ENCODE results near the gene TSPAN1.

Gene TSPAN1

GRCh38 chr1:46174448-46175231 is at the start of gene TSPAN1:
TSS of gene TSPAN1 (plus strand) at chr1:46175087. CDS start at chr1:46181108, 6,021 bp downstream.
- no peak for DNase-seq (ENCODE audit: low spot score)

DNA sequence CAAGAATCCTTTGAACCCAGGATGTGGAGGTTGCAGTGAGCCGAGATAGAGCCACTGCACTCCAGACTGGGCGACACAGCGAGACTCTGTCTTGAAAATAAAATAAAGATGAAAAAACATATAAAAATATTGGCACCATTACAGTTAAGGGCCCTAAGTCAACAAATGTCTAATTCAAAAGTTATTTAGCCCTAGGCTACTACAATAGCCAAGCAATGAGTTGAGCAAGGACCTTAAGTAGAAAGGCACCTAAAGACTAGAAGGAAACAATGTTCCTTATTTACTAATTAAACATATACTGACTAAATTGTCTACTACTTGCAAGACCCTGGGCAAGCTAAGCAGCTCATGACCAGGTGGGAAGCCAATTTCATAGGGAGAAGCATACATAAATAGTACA is 46.5 kb upstream of the TSPAN1 start:
- DNase-seq (ENCODE audit: low spot score): no peak

DNA sequence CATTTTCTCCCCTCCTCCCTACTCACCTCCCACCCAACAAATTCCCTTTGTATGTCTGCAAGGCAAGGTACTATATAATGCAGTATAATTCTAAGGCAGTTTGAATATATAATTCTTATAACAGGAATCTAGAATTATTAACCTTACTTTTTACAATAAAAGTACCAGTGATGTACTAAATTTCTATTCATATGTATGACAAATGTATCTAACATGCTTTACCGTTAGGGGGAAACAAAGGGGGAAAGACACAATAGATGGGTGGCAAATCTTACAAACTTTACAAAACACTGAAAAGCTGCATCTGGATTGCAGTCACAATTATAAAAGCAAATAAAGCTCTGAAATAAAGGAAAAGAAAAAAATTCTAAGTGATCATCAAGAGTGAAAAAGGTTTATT is 44.8 kb upstream of the TSPAN1 start:
- DNase-seq (ENCODE audit: low spot score): no peak

GRCh38 chr1:46130606-46131005 is 44.3 kb upstream of the TSPAN1 start:
- DNase-seq (ENCODE audit: low spot score): no peak

DNA sequence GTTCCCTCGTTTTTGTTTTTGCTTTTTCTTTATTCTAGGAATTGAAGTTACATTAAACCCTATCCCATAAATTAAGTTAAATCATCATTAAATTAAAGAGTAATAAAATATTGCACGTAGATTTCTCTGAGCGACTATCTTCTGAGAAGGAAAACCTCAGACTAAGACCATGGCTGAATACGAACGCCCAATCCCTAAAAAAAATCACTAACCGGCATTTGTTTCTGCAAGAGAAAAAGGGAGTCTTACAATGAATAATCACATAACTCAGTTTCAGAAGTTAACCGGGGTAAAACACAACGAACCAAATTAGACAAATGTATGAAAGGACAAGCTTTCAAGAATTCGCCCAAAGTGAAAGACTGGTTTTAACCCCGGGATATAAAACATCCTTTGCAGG is 43.8 kb upstream of the TSPAN1 start:
- no peak for DNase-seq (ENCODE audit: low spot score)

DNA sequence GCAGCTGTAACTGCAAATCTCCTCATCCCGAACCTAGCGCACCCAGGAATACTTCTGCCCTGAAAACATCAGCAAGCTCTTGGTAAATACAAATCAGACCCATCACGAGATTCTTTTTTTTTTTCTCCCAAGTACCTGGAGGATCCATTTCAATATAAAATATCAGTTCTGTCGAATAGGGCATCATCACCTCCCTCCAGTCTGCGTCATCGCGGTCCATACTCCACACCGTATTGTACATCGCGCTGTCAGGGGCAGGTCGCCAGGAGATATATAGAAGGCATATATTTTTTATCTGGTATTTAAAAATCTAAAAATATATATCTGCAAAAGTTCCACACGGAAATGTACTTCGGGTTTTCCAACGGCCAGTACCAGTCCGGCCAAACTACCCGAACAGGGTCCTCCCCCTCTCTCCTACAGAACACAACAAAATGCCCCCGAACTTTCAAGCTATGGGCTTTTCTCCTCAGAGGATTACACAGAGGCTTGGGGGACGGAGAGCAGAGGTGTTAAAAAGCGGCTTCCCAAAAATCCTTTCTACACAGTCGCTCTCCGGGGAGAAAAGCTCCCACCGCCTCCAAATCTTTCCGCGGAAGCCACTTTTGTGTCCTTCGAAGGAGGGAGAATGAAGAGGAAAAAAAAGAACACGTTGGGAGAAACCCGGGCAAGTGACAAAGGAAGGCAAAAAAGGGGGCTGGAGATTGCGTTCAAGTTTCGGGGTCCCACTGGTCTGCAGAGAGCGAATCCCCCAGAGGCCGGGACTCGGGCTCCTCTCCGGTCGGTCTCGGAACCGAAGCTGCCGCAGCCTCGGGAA is 43.0 kb upstream of the TSPAN1 start:
- DNase-seq (ENCODE audit: low spot score): peak; percentile 17

GRCh38 chr1:46132529-46133180 is 42.2 kb upstream of the TSPAN1 start, which contains the start of gene PIK3R3:
TSS of gene PIK3R3 (minus strand) at chr1:46132629. CDS start at chr1:46131952, 677 bp downstream.
- DNase-seq (ENCODE audit: low spot score): peak; percentile 95

DNA sequence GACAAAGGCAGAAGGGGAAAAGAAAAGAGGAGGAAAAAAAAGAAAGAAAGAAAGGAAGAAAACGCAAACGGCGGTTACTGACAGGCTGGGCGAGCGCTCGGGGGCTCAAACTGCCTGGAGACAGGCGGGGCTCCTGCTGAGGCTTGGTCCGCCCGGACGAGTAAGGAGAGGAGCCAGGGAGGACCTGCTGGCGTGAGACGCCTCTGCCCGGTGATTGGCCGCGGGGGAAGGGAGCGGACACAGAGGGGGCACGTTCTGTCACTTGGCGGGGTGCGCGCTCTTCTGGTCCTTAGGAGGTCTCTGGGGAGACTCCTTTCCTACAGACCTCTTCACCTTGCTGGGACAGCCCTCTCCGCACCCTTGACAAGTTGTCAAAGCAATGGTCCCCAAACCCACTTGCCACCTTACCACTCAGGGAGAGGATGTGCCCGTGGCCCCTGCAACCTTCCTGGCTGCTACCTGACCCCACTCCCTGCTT is 41.7 kb upstream of the TSPAN1 start:
- no peak for DNase-seq (ENCODE audit: low spot score)

DNA sequence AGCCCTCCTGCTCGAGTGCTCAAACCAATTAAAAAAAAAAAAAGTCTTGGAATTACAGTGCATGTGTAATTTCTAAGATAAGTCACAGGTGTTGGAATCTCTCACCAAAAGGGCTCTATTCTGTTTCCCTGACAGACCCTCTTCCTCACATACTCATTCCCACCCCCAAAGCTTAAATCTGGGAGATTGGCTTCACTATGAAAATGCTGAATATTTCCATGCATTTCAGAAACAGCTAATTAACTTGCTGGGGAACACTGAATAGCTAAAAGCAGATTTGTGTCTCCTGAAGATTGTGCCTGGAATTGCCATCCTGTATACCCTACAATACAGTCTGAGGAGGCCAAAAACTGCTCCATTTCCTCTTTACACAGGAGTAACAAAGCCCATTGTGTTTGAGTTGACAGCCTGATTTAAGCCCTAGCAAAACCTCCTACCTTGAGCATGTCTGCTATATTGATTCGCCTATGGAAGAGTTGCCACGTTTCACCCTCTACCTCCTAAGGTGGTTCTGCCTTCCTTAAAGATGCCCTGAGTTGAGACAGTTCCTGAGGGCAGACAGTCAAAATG is 41.0 kb upstream of the TSPAN1 start:
- no peak for DNase-seq (ENCODE audit: low spot score)

DNA sequence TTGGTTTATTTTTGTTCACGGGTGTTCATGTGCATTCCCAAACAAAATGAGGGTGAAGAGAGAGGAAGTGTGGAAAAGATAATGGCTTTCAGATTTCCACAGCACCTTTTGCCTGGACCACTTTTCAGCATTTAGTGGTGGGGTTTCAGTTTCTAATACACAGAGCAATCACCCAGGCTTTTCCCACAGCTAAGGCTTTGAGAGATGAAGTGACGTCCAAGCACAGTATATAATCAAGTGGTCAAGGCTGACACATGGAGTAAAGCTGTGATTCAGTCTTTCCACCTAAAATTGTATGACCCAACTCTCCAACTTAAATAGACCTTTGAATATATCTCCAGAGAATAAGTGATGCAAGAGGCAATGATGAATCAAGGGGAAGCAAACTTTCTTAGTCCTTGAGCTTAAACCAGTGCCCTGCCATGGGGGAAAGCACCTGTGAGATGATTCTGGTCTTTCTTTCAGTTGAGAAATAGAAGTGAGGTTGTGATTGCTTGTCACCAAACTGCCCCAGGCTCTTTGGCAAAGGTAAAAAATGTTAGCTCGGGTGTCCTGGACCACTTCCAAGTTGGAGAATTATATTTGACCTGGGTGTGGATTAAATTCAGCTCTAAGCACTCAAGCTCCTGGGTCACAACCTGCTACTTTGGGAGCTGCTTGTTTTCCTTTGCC is 40.1 kb upstream of the TSPAN1 start:
- DNase-seq (ENCODE audit: low spot score): no peak

- DNase-seq (ENCODE audit: low spot score): no peak
These were observed 38.2 kb upstream of the TSPAN1 start for GRCh38 chr1:46136711-46137110.

- DNase-seq (ENCODE audit: low spot score): no peak
These were observed 37.0 kb upstream of the TSPAN1 start for GRCh38 chr1:46137916-46138315.

- DNase-seq (ENCODE audit: low spot score): no peak
These were observed 26.6 kb upstream of the TSPAN1 start for GRCh38 chr1:46148318-46148717.

GRCh38 chr1:46150085-46150484 is 24.8 kb upstream of the TSPAN1 start:
- no peak for DNase-seq (ENCODE audit: low spot score)

GRCh38 chr1:46152016-46152415 is 22.9 kb upstream of the TSPAN1 start:
- DNase-seq (ENCODE audit: low spot score): no peak

GRCh38 chr1:46153228-46153627 is 21.7 kb upstream of the TSPAN1 start:
- DNase-seq (ENCODE audit: low spot score): no peak

DNA sequence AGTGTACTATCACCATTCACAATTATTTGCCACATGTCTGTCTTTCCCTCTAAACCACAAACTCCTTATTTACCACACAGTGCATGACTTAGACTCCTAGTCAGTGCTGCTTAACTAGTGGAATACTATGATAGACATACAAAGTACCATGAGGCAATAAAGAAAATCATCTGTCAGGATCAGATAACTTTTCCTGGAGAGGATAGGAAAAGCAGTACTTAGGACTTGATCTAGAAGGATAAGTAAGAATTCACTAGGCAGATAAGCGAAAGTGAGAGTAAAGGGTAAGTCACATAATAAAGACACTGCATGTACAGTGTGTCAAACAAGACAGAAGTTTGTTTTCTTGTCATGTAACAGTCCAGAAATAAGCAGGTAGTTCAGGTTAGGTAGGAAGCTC is 21.2 kb upstream of the TSPAN1 start:
- DNase-seq (ENCODE audit: low spot score): no peak

DNA sequence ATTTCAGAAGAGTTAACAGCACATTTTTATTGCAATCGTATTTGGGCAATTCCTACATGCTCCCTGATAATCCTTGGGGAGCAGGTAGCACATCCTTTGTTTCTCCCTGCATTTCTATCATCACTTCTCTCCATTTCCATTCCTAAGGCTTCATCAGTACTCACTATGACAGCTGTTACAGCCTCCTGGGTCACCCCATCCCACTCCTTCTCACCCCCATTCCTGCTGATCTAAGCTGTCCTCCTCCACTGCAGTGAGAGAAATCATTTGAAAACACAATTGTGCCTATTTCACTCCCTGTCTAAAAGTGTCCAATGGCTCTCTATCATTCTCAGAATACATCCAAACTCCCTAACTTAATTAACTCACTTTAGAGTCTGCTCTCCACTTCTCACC is 17.0 kb upstream of the TSPAN1 start:
- no peak for DNase-seq (ENCODE audit: low spot score)

DNA sequence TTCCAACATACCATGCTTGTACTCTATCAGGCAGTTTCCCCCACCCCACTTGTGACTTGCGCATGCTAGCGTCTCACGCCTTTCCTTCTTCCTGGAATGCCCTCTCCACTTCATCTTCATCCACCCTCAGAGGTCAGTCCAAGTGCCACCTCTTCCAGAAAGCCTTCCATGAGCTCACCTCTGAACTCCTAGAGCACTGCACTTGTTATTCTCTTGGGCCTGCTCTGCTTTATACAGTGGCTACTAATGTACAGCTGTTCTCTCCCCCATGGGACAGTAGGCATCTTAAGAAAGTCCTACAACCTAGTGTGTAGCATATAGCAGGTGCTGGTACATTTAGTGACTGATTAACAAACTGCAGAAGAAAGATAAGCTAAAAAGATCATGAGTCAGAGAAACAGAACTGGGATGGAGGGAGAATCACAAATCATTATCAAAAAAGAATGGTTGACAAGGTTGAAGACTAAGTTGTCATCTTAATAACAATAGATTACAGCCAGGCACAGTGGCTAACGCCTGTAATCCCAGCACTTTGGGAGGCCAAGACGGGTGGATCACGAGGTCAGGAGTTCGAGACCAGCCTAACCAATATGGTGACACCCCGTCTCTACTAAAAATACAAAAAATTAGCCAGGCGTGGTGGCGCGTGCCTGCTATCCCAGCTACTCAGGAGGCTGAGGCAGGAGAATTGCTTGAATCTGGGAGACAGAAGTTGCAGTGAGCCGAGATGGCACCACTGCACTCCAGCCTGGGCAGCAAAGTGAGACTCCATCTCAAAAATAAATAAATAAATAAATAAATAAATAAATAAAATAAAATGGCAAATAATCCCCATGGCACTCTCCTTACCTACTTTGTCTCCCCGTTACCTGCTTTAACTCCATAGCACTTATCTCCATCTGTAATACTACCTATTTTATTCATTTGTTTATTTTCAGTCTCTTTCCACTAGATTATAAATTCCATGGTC is 16.3 kb upstream of the TSPAN1 start:
- no peak for DNase-seq (ENCODE audit: low spot score)

DNA sequence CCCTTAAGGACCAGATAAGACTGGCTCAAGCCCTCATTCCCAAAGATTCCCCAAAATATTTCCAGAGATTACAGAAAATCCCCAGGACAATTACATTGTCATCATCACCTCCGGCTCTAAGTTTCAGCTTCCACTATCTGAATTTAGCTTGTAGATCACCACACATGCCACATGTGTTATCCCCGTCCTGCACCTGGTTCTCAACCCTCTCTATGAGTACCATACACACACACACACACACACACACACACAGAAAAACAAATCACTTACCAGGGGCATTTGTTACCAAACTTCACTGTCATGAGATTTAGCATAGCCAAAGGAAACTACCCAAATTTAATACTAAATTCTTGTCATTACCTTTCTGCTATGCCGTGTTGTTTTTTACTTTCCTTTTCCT is 15.4 kb upstream of the TSPAN1 start:
- DNase-seq (ENCODE audit: low spot score): no peak

GRCh38 chr1:46160212-46160611 is 14.7 kb upstream of the TSPAN1 start:
- no peak for DNase-seq (ENCODE audit: low spot score)

Data from CD4-positive, alpha-beta T cell treated with Interleukin-2 at 100 ng/mL for 4 hours (primary cell).